ENCODE measurements around the gene FCAR.
"Not testable (repeated sequence)": the region's sequence is repeated elsewhere in the genome, so short reads cannot be mapped to it uniquely, and the experiment has no call there.

DNA sequence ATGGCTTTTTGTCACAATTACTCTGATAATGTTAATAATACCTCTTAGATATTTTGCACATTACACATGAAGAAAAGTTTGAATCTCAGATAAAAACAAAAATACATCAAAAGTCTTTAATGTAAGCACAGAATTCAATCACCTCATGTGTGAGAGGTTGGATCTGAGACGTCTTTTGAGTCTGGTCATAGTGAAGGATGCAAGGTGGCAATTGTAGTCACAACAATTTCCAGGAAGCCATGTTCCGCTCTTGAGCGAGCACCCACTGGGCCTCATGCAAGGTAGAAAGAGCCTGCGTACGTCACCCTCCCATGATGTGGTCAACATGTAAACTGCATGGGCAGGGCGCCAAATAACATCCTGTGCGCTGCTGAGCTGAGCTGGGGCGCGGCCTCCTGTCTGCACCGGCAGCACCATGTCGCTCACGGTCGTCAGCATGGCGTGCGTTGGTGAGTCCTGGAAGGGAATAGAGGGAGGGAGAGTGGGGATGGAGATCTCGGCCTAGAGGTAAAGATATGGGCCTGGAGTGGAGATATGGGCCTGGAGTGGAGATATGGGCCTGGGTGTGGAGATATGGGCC lies 23.9 kb upstream of the FCAR start, which contains the start of gene KIR3DL2:
- TF ChIP-seq CTCF (conservative IDR thresholded peaks at IDR 0.05; ENCODE audit: low read depth in 2 of 2); POLR2AphosphoS5 (IDR thresholded peaks at IDR 0.05; ENCODE audit: low read depth); EZH2phosphoT487 (IDR thresholded peaks at IDR 0.05; ENCODE audit: unreplicated experiment); ZNF331 (CRISPR knock-in tag; IDR thresholded peaks at IDR 0.05; ENCODE audit: low read depth); CREB1 (CRISPR knock-in tag; IDR thresholded peaks at IDR 0.05; ENCODE audit: low read depth): not testable (repeated sequence)
